ENCODE results near the gene XRCC5.

XRCC5 gene

DNA sequence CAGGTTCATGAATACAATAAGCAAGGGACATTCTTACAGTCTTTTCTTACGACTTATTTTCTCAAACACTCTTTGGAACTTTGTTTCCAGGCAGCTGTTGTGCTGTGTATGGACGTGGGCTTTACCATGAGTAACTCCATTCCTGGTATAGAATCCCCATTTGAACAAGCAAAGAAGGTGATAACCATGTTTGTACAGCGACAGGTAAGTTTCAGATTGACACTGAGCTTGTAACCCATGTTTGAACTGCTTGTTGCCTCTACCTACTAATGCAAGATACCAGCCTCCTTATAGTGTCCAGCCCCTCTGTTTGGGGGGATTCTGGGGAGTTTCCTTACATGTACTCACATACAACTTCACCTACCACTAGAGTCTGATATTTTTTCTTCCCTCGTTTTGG, 3.8 kb downstream of the XRCC5 start:
- H3K9ac ChIP-seq (ENCODE audit: insufficient read length, low read depth), result no peak overlapping the region
- no peak for DNase-seq (ENCODE audit: low read depth, low spot score)
- H3K27me3 ChIP-seq (ENCODE audit: insufficient read depth, insufficient read length), result no peaks in the 10 kb centered on the region
- no peak overlapping the region for H3K4me3 ChIP-seq (ENCODE audit: insufficient read length, low read depth)
- H3K9me3 ChIP-seq (ENCODE audit: insufficient read depth, low read length), result no peaks in the 10 kb centered on the region
- H3K36me3 ChIP-seq (ENCODE audit: insufficient read depth, insufficient read length, low read length), result peaks cover 74% of the 10 kb centered on the region
- TF ChIP-seq SUZ12 (IDR thresholded peaks at IDR 0.05; ENCODE audit: extremely low read depth, insufficient read depth, insufficient read length) (no peak), ZNF274 (IDR thresholded peaks at IDR 0.05; ENCODE audit: low read depth, low read length) (no peak), YY1 (IDR thresholded peaks at IDR 0.05; ENCODE audit: insufficient read depth, insufficient read length) (no peak)
- H3K4me1 ChIP-seq (ENCODE audit: insufficient read depth, insufficient read length), result peaks cover 3% of the 10 kb centered on the region

DNA sequence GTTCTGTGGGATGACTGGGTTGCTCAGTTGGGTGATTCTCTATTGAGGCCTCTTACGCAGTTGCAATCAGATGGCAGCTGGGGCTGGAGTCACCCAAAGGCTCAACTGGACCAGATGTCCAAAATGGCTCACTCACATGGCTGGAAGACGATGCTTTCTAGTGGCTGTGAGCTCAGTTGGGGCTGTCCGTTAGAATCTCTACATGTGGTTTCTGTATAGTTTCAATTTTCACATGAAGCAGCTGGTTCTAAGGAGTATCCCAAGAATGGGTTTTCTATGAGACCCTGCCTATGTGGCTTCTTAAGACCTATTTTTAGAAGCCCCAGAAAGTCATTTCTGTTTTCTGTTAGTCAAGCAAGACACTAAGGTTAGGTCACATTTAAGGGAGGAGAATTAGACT, 4.4 kb downstream of the XRCC5 start:
- no peak overlapping the region for H3K9ac ChIP-seq (ENCODE audit: insufficient read length, low read depth)
- TF ChIP-seq ZNF274 (IDR thresholded peaks at IDR 0.05; ENCODE audit: low read depth, low read length) (no peak), SUZ12 (IDR thresholded peaks at IDR 0.05; ENCODE audit: extremely low read depth, insufficient read depth, insufficient read length) (no peak), YY1 (IDR thresholded peaks at IDR 0.05; ENCODE audit: insufficient read depth, insufficient read length) (no peak)
- H3K27me3 ChIP-seq (ENCODE audit: insufficient read depth, insufficient read length), result no peaks in the 10 kb centered on the region
- H3K9me3 ChIP-seq (ENCODE audit: insufficient read depth, low read length), result no peaks in the 10 kb centered on the region
- peaks cover 80% of the 10 kb centered on the region for H3K36me3 ChIP-seq (ENCODE audit: insufficient read depth, insufficient read length, low read length)
- no peaks in the 10 kb centered on the region for H3K4me1 ChIP-seq (ENCODE audit: insufficient read depth, insufficient read length)
- H3K4me3 ChIP-seq (ENCODE audit: insufficient read length, low read depth), result no peak overlapping the region
- DNase-seq (ENCODE audit: low read depth, low spot score), result no peak

DNA sequence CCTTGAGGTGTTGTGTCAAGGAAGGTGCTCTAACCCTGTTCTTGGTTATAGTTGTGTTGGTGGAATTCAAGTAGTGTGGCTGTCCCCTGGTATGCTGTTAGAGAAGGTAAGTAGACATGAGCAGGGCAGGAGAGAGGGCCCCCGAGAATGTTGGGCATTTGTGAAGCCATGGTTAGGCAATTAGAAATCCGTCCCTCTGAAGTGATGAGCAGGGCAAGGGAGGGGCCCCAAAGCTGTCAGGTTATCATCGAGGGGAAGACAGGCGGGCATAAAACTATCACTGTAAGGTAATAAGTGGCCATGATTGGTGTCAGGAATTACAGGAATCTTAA, 5.2 kb downstream of the XRCC5 start:
- no peaks in the 10 kb centered on the region for H3K27me3 ChIP-seq (ENCODE audit: insufficient read depth, insufficient read length)
- no peak overlapping the region for H3K9ac ChIP-seq (ENCODE audit: insufficient read length, low read depth)
- no peaks in the 10 kb centered on the region for H3K9me3 ChIP-seq (ENCODE audit: insufficient read depth, low read length)
- H3K4me3 ChIP-seq (ENCODE audit: insufficient read length, low read depth), result no peak overlapping the region
- DNase-seq (ENCODE audit: low read depth, low spot score), result no peak
- TF ChIP-seq YY1 (IDR thresholded peaks at IDR 0.05; ENCODE audit: insufficient read depth, insufficient read length) (no peak), SUZ12 (IDR thresholded peaks at IDR 0.05; ENCODE audit: extremely low read depth, insufficient read depth, insufficient read length) (no peak)
- H3K4me1 ChIP-seq (ENCODE audit: insufficient read depth, insufficient read length), result no peaks in the 10 kb centered on the region
- peaks cover 88% of the 10 kb centered on the region for H3K36me3 ChIP-seq (ENCODE audit: insufficient read depth, insufficient read length, low read length)

DNA sequence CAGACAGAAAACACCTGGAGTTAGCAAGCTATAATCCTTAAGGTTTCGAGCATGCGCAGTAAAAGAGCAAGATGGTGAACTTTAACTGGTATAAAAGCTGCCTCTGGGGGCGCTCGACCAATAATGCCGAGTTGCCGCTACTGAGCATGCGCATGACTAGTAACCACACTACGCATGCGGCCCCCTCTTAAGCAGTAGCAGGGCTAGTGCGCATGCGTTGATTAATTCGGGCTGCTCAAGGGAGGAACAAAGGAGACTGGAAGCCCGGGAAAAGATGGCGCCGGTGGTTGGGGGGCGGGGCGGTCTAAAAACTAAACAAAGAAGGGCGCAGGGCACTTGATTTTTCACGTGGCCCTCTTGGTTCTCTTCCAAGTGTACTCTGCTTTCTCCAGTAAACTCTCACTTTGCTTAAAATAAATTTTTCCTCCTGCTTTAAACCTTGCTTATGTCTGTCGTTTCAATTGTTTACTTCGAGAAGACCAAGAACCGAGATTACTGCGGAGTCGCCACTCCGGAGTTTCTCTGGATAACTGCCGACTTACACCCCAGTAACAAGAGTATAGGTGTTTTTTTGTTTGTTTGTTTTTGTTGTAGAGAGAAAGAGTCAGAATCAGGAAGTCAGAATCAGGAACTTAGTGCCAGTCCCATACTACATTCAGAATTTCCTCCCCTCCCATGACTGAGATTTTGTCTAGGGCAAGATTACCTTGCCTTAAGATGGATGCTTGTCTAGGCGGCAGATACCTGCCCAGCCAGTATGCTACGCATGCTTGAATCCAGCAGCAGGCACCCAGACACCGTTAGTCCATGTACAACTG, 5.8 kb downstream of the XRCC5 start:
- Histone ChIP-seq H3K9me3 (ENCODE audit: insufficient read depth, low read length) (no peaks in the 10 kb centered on the region), H3K36me3 (ENCODE audit: insufficient read depth, insufficient read length, low read length) (peaks cover 94% of the 10 kb centered on the region), H3K9ac (ENCODE audit: insufficient read length, low read depth) (peak overlapping the region; percentile 12), H3K4me1 (ENCODE audit: insufficient read depth, insufficient read length) (no peaks in the 10 kb centered on the region), H3K4me3 (ENCODE audit: insufficient read length, low read depth) (peak overlapping the region; percentile 10), H3K27me3 (ENCODE audit: insufficient read depth, insufficient read length) (no peaks in the 10 kb centered on the region)
- DNase-seq (ENCODE audit: low read depth, low spot score), result peak; percentile 100
- TF ChIP-seq SUZ12 (IDR thresholded peaks at IDR 0.05; ENCODE audit: extremely low read depth, insufficient read depth, insufficient read length) (no peak), YY1 (IDR thresholded peaks at IDR 0.05; ENCODE audit: insufficient read depth, insufficient read length) (peak; percentile 79)

DNA sequence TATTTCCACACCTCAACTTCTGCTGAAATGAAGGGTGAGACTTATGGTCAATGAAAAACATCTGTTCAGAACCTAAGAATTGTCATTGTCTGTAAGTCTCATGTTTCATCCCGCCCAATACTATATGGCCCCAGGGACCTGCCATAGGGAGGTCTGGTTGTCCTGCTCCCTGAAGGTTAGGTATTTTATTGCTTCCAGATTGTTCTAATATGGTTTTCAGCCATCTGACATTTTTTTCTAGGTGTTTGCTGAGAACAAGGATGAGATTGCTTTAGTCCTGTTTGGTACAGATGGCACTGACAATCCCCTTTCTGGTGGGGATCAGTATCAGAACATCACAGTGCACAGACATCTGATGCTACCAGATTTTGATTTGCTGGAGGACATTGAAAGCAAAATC, 7.3 kb downstream of the XRCC5 start:
- Histone ChIP-seq H3K36me3 (ENCODE audit: insufficient read depth, insufficient read length, low read length) (peaks cover 96% of the 10 kb centered on the region), H3K27me3 (ENCODE audit: insufficient read depth, insufficient read length) (no peaks in the 10 kb centered on the region), H3K4me3 (ENCODE audit: insufficient read length, low read depth) (no peak overlapping the region), H3K4me1 (ENCODE audit: insufficient read depth, insufficient read length) (no peaks in the 10 kb centered on the region), H3K9me3 (ENCODE audit: insufficient read depth, low read length) (no peaks in the 10 kb centered on the region), H3K9ac (ENCODE audit: insufficient read length, low read depth) (no peak overlapping the region)
- TF ChIP-seq YY1 (IDR thresholded peaks at IDR 0.05; ENCODE audit: insufficient read depth, insufficient read length) (no peak), SUZ12 (IDR thresholded peaks at IDR 0.05; ENCODE audit: extremely low read depth, insufficient read depth, insufficient read length) (no peak), ZNF274 (IDR thresholded peaks at IDR 0.05; ENCODE audit: low read depth, low read length) (no peak)
- DNase-seq (ENCODE audit: low read depth, low spot score), result no peak

DNA sequence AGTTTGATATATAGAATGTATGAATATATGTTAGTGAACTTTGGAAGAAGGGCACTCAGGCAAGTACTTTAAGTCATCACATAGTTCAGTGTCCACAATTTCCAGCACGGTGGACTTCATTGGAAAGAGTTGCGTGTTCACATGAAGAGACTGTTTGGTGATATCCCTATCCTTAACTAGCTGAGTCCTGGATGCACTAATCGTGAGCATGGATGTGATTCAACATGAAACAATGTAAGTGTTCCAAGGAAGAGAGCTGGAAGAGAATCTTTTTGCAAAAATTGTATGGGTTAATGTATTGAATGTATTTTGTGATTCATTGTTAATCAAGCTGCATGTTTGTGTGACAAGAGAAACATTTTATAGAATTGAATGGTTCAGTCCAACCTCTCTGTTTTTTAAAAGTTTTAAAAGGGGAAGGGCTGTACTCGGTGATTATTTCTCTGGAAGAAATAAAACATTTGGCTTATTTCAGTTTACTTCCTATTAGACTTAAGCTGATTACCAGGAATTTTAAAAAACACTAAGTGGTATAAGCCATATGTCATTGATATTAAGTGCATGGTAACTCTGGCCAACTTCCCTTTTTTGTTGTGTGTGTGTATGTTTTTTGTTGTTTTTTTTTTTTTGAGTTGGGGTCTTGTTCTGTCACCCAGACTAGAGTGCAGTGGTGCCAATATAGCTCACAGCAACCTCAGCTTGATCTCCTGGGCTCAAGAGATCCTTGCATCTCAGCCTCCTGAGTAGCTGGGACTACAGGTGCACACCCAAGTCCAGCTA, 8.6 kb downstream of the XRCC5 start:
- no peak overlapping the region for H3K9ac ChIP-seq (ENCODE audit: insufficient read length, low read depth)
- DNase-seq (ENCODE audit: low read depth, low spot score), result no peak

DNA sequence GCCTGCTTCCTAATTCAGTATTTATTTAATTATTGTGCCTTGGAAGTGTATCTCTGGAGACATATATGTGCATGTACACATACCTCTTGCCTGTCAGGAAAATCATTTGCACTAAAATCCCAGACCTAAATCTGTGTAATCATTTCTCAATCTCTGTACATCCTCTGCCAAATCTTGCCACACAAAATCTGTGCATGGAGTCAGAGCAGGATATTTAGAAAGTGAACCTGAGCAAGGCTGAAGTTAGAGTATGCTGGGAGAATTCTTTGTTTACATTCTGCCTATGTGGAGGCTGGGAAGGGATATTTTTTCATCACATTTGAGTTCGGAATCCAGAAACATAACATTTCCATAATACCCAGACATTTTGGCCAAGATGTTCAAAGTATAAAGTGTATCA, 9.3 kb downstream of the XRCC5 start:
- TF ChIP-seq YY1 (IDR thresholded peaks at IDR 0.05; ENCODE audit: insufficient read depth, insufficient read length), result no peak
- no peak for TF ChIP-seq ZNF274 (IDR thresholded peaks at IDR 0.05; ENCODE audit: low read depth, low read length)
- TF ChIP-seq SUZ12 (IDR thresholded peaks at IDR 0.05; ENCODE audit: extremely low read depth, insufficient read depth, insufficient read length), result no peak
- H3K4me1 ChIP-seq (ENCODE audit: insufficient read depth, insufficient read length), result no peaks in the 10 kb centered on the region
- H3K27me3 ChIP-seq (ENCODE audit: insufficient read depth, insufficient read length), result no peaks in the 10 kb centered on the region
- peaks cover 96% of the 10 kb centered on the region for H3K36me3 ChIP-seq (ENCODE audit: insufficient read depth, insufficient read length, low read length)
- no peak overlapping the region for H3K4me3 ChIP-seq (ENCODE audit: insufficient read length, low read depth)
- H3K9ac ChIP-seq (ENCODE audit: insufficient read length, low read depth), result no peak overlapping the region
- H3K9me3 ChIP-seq (ENCODE audit: insufficient read depth, low read length), result no peaks in the 10 kb centered on the region
- DNase-seq (ENCODE audit: low read depth, low spot score), result no peak

More for the DNA sequence above, 8.6 kb downstream of the XRCC5 start:
- no peaks in the 10 kb centered on the region for H3K9me3 ChIP-seq (ENCODE audit: insufficient read depth, low read length)
- no peak overlapping the region for H3K4me3 ChIP-seq (ENCODE audit: insufficient read length, low read depth)
- H3K36me3 ChIP-seq (ENCODE audit: insufficient read depth, insufficient read length, low read length), result peaks cover 96% of the 10 kb centered on the region
- H3K4me1 ChIP-seq (ENCODE audit: insufficient read depth, insufficient read length), result no peaks in the 10 kb centered on the region
- TF ChIP-seq SUZ12 (IDR thresholded peaks at IDR 0.05; ENCODE audit: extremely low read depth, insufficient read depth, insufficient read length), result no peak
- no peak for TF ChIP-seq YY1 (IDR thresholded peaks at IDR 0.05; ENCODE audit: insufficient read depth, insufficient read length)
- no peak for TF ChIP-seq ZNF274 (IDR thresholded peaks at IDR 0.05; ENCODE audit: low read depth, low read length)
- H3K27me3 ChIP-seq (ENCODE audit: insufficient read depth, insufficient read length), result no peaks in the 10 kb centered on the region
